Stomach (tissue), 9 donors: Measurements from ENCODE around the gene PKIB. TPM values are rescaled to one million over a fixed set of nuclear protein-coding genes. Genes with fewer than 3 reads are reported as not detected.

Experiments
- DNase-seq, 2 donors: peaks; one replicate each; pipeline versions ENCODE4 v3.0.0 to v3.0.0-alpha.2; 2013 to 2019
- H3K27ac ChIP-seq, 5 donors: fragments of 200-600 bp in 4 of 5; sonication (generic) in 4 of 5; one replicate each; pipeline ENCODE4 v1.5.1; 2013 to 2019; ENCODE audit warnings: mild to moderate bottlenecking in 1 of 5, moderate library complexity in 1 of 5
- H3K27me3 ChIP-seq, 3 donors: fragments of 200-600 bp; sonication (generic); one replicate each; pipeline ENCODE4 v1.5.1; 2017 to 2019; ENCODE audit warnings: mixed run types in 1 of 3
- H3K36me3 ChIP-seq, 4 donors: fragments of 200-600 bp; sonication (generic); 1 replicate in 3 of 4; 2 replicates in 1 of 4; pipeline ENCODE4 v1.5.1; 2016 to 2019
- H3K4me1 ChIP-seq, 4 donors: fragments of 200-600 bp; sonication (generic); one replicate each; pipeline ENCODE4 v1.5.1; 2016 to 2019
- H3K4me3 ChIP-seq, 4 donors: fragments of 200-600 bp; sonication (generic) in 3 of 4; one replicate each; pipeline ENCODE4 v1.5.1; 2016 to 2019; ENCODE audit warnings: mild to moderate bottlenecking in 1 of 4
- H3K9me3 ChIP-seq, 4 donors: fragments of 200-600 bp; sonication (generic); one replicate each; pipeline ENCODE4 v1.5.1; 2016 to 2019
- EP300 ChIP-seq: sonication (generic); formaldehyde crosslinking; IDR thresholded peaks from one replicate; pipeline ENCODE4 v1.6.1; 2017; ENCODE audit warnings: antibody characterized with exemption
- POLR2A ChIP-seq, 4 donors: fragments of 450-650 bp; IDR thresholded peaks; one replicate each; pipeline ENCODE4 v1.6.1; 2016; ENCODE audit warnings: antibody characterized with exemption in 4 of 4, control low read depth in 2 of 4, mild to moderate bottlenecking in 1 of 4, moderate library complexity in 1 of 4
- POLR2AphosphoS5 ChIP-seq, 3 donors: sonication (generic); formaldehyde crosslinking; IDR thresholded peaks; one replicate each; pipeline ENCODE4 v1.6.1; 2016; ENCODE audit warnings: antibody characterized with exemption in 3 of 3
- WGBS, 5 donors: extraction: QIAGEN DNeasy Blood & Tissue Kit in 3 of 5; methylation state at CpG; one replicate each; pipeline versions ENCODE4 v1.1.5 to v1.1.7; 2013 to 2018; 5-methylcytosine and 5-hydroxymethylcytosine counted together
- intact Hi-C: fragments of 100-400 bp; cut with DNase I; formaldehyde crosslinking; loops from one replicate; pipeline ENCODE4 v1.15.1; 2023; ENCODE audit warnings: low total_unique reads
- polyA plus RNA-seq, 3 donors: library from polyadenylated mRNA; stranded (reverse); fragments of 200-250 nt; gene quantifications; one replicate each; pipeline ENCODE4 v1.2.3, GENCODE V29; 2013
- total RNA-seq, 5 donors: library from RNA; depleted of rRNA; stranded (reverse); fragments of >200 nt; gene quantifications; one replicate each; pipeline versions ENCODE4 v1.1.0 to v1.2.3, GENCODE V29; 2014 to 2016
- TF ChIP-seq, protein P1 (sequence below), 7 experiments: fragments of 450-650 bp in 4 of 7; fragments of 200-600 bp in 3 of 7; sonication (generic) in 3 of 7; IDR thresholded peaks; one replicate each; pipeline ENCODE4 v1.5.1; 2016 to 2019; ENCODE audit warnings: antibody characterized with exemption in 7 of 7, control low read depth in 2 of 7, mild to moderate bottlenecking in 1 of 7
- donor health status: healthy with polysubstance abuse.
- donor health status: Bipolar disorder and iron deficiency.
- donor health status: healthy.

PKIB gene
- total and polyA plus RNA-seq, 8 donors = 7.6 to 128 (median 26.4) TPM

- no peak overlapping the region for H3K27ac ChIP-seq
- intact Hi-C loops = no loop called here
- H3K4me3 ChIP-seq = no peak overlapping the region
- WGBS, 5 donors = 45 to 88% (median 47%) methylated on average over 2 of the region's 2 CpGs
- TF ChIP-seq POLR2A (IDR thresholded peaks at IDR 0.05) (no peak), POLR2AphosphoS5 (IDR thresholded peaks at IDR 0.05) (no peak), EP300 (no peak)
- TF ChIP-seq, protein P1, sequence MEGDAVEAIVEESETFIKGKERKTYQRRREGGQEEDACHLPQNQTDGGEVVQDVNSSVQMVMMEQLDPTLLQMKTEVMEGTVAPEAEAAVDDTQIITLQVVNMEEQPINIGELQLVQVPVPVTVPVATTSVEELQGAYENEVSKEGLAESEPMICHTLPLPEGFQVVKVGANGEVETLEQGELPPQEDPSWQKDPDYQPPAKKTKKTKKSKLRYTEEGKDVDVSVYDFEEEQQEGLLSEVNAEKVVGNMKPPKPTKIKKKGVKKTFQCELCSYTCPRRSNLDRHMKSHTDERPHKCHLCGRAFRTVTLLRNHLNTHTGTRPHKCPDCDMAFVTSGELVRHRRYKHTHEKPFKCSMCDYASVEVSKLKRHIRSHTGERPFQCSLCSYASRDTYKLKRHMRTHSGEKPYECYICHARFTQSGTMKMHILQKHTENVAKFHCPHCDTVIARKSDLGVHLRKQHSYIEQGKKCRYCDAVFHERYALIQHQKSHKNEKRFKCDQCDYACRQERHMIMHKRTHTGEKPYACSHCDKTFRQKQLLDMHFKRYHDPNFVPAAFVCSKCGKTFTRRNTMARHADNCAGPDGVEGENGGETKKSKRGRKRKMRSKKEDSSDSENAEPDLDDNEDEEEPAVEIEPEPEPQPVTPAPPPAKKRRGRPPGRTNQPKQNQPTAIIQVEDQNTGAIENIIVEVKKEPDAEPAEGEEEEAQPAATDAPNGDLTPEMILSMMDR (IDR thresholded peaks at IDR 0.05) = no peak
- H3K9me3 ChIP-seq = no peaks in the 10 kb centered on the region
- H3K27me3 ChIP-seq = no peaks in the 10 kb centered on the region
- DNase-seq = no peak
- H3K36me3 ChIP-seq = no peaks in the 10 kb centered on the region
- H3K4me1 ChIP-seq = no peaks in the 10 kb centered on the region
These were observed 59.2 kb downstream of the PKIB start for GRCh38 chr6:122669418-122669817.

- no peaks in the 10 kb centered on the region for H3K36me3 ChIP-seq
- no peak overlapping the region for H3K4me3 ChIP-seq
- no peaks in the 10 kb centered on the region for H3K27me3 ChIP-seq
- TF ChIP-seq EP300 (no peak), POLR2AphosphoS5 (IDR thresholded peaks at IDR 0.05) (no peak), POLR2A (IDR thresholded peaks at IDR 0.05) (no peak)
- TF ChIP-seq, protein P1 (IDR thresholded peaks at IDR 0.05) = no peak
- H3K9me3 ChIP-seq = no peaks in the 10 kb centered on the region
- H3K4me1 ChIP-seq = no peaks in the 10 kb centered on the region
- intact Hi-C loops = no loop called here
- DNase-seq = no peak
- H3K27ac ChIP-seq = no peak overlapping the region
- WGBS, 5 donors = 88 to 94% (median 92%) methylated on average over 3 of the region's 3 CpGs
These were observed 59.7 kb downstream of the PKIB start for GRCh38 chr6:122669868-122670267.

DNA sequence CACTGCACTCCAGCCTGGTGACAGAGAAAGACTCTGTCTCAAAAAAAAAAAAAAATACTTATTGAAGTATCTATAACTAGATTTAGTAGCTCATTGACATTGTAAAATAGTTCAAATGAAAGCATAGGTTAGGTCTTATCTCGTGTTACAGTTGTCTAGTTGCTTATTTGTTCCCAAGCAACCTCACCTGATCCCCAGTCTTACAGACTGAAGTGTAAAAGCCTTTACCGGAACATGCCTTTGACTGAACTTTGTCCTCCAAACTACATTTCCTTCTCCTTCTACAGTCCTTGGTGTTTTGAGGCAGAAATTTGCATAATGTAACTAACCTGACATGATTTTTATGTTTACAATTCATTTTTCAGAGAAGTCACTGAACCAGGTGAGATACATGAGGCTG is 61.0 kb downstream of the PKIB start:
- Histone ChIP-seq H3K4me1 (no peaks in the 10 kb centered on the region), H3K27me3 (no peaks in the 10 kb centered on the region), H3K4me3 (no peak overlapping the region), H3K36me3 (no peaks in the 10 kb centered on the region), H3K9me3 (no peaks in the 10 kb centered on the region), H3K27ac (no peak overlapping the region)
- DNase-seq = peak in 1 of 2 donors; percentile 74
- no peak for TF ChIP-seq EP300
- TF ChIP-seq, protein P1 (IDR thresholded peaks at IDR 0.05) = no peak
- TF ChIP-seq POLR2A (IDR thresholded peaks at IDR 0.05) = no peak
- TF ChIP-seq POLR2AphosphoS5 (IDR thresholded peaks at IDR 0.05) = no peak
- WGBS, 5 donors = 24 to 52% (median 37%) methylated on average over 2 of the region's 2 CpGs
- intact Hi-C loops = no loop called here

DNA sequence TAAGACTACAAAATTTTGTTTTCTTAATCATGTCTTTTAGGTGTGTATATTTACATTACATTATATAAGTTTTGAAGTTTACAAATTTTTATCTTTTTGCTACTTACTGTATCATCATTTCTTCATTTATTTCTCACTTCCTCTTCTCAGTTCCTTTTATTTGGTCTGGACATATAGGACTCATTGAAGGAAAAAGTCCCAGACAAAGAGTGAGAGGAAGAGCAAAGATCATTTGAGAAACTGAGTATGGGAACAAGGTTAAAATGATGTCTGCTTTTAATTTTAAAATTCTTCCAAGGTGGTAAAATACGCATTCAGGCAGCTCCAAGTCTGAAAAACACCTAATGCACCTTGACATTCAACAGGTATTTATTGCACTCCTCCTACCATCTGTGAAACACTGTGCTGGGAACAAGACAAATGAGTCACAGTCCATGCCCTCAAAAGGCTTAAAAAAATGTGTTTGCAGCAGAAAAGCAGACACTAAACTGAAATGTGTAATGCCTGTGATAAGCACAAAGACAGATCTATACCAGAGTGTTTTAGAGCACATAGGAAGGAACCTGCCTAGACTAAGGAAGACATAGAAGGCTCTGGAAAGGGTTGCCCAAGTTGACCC is 63.2 kb downstream of the PKIB start:
- no peaks in the 10 kb centered on the region for H3K27me3 ChIP-seq
- H3K36me3 ChIP-seq = no peaks in the 10 kb centered on the region
- no peak overlapping the region for H3K4me3 ChIP-seq
- peak in 1 of 2 donors; percentile 11 for DNase-seq
- TF ChIP-seq POLR2AphosphoS5 (IDR thresholded peaks at IDR 0.05) (no peak), POLR2A (IDR thresholded peaks at IDR 0.05) (no peak), EP300 (no peak)
- TF ChIP-seq, protein P1 (IDR thresholded peaks at IDR 0.05) = no peak
- H3K4me1 ChIP-seq = no peaks in the 10 kb centered on the region
- intact Hi-C loops = no loop called here
- WGBS, 5 donors = 76 to 95% (median 87%) methylated on average over 1 of the region's 1 CpG
- H3K9me3 ChIP-seq = no peaks in the 10 kb centered on the region
- H3K27ac ChIP-seq = no peak overlapping the region
